ENCODE results near the gene SHB.

SHB gene

GRCh38 chr9:38068701-38069628 is at the start of gene SHB:
Gene SHB, minus strand, starts transcription at chr9:38069227. Its CDS starts 582 bp downstream, at chr9:38068645.
- peak; percentile 73 for DNase-seq (ENCODE audit: low read depth)

DNA sequence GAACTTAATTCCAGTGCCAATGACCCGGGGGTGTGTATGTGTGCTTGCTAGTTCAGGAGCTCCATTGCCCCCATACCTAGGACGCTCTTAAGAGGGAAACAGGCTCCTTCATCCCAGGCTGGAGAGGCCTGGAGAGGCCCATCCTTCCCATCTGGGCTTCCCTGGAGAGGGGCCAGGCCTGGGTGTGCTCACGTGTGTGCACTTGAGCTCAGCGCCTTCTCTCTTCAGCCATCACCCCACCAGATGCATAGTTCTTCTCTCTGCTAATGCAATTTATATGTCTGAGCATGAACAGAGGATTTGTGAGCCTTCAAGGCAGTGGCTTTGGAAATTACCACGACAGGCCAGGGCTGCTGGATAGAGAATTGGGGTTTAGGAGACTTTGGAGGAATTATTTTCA is 48.6 kb upstream of the SHB start:
- no peak for DNase-seq (ENCODE audit: low read depth)

GRCh38 chr9:38114905-38115304 is 45.9 kb upstream of the SHB start:
- DNase-seq (ENCODE audit: low read depth), result no peak

DNA sequence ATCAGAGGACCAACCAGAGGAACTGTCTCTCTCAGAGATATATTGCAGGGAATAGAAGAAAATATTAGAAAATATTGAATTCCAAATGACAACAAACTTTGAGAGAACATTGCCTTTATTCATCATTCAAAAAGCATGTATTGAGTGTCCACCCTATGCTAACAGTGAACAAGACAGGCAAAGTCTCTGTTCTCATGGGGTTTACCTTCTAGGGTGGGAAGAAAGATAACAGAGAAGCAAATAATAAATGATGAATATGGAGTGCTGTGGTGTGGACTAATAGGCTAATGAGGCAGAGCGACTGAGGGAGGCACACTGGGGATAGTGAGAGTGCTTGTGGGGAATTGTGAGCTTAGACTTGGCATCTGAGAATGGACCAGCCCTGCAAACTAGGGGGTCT is 43.4 kb upstream of the SHB start:
- DNase-seq (ENCODE audit: low read depth), result no peak

DNA sequence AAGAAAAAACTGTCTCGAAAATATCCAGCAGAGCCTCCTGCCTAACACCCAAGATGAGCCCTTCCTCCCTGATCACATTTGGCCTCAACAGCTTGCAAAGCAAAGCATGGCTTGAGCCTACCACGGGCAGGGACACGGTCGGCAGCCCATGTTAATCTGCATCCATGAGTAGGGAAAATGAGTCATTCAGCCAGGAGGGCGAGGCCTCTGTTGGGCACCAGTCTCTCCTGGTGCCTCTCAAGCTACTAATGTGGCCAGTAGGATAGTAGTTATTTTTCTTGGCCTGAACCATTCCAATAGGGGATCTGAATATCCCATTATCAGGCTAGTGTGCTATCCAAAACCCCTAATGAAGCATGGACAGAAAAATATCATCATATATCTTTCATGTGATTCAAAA is 43.0 kb upstream of the SHB start:
- DNase-seq (ENCODE audit: low read depth), result no peak

DNA sequence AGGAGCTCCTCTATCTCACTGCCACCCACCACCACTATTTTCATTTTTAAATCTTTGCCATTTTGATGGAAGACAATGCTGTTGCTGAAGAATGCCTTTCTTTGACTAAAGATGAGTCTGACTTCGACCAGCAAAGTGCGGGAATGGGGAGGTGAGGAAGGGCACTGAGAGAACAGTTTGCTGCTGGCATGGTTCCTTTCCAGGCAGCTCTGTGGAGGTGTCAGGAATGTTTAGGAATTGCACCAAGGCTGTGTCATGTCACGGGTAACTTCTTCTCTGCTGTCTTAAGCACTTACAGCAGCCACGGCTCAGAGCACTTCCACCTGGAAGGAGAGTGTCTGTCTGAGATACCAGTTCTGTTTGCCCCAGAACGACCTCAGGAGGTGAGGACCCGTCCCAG is 41.4 kb upstream of the SHB start:
- no peak for DNase-seq (ENCODE audit: low read depth)

DNA sequence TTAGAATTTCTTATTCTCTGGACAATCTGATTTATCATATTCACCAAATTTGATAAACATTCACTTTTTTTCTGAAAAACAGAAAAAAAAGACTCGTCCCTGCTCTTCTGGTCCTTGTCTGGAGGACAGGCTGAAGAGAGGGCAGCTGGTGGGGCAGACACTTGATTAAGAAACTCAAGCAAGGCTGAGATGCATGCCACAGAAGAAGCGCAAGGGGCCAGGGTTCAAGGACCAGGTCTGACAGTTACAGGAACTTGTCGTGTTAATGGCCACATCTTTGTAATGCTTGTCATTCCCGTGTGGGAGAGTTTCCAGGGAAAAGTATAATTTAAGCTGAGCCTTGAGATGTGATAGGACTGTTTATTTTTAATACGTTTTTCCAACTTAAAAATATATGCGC is 40.6 kb upstream of the SHB start:
- DNase-seq (ENCODE audit: low read depth), result no peak

DNA sequence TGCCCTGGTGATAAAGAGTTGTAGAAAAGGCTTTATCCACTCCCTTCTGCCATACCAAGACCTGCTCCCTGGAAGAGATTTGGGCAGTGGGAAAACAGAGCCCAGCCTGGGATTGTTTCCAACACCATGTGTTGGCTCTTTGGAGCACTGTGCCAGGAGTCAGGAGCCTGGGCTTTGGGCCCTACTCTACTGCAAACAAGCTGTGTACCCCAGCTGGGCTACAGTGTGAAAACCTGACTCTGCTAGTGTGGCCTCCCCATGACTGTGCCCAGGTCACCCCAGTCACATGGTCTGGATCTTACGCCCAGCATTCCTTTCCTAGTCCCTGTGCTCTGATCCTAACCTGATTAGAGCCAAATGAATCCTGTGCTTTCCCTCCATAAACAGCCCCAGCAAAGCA is 39.3 kb upstream of the SHB start:
- DNase-seq (ENCODE audit: low read depth), result no peak

DNA sequence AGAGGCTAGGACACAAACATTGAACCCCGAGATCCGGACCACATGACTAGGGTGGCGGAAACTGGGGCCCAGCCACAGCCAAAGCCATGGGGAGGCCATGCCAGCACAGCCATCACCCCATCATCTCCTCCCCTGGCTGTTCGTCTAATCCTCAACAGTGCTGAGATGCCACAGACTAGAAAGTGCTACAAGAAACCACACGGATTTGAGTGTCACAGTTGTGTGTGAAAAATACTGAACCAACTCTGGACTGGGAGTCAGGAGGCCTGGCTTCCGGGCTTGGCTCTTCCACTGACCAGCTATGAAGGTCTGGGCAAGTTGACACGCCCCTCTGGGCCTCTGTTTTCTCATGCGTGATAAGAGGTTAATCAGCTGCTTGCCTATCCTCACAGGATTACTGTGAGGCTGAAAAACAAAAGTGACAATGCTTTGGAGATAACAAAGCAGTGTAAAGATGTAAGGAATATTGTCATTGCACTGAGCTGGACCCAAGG is 38.8 kb upstream of the SHB start:
- no peak for DNase-seq (ENCODE audit: low read depth)

- DNase-seq (ENCODE audit: low read depth), result no peak
Measured at GRCh38 chr9:38107405-38107804, 38.4 kb upstream of the SHB start.

DNA sequence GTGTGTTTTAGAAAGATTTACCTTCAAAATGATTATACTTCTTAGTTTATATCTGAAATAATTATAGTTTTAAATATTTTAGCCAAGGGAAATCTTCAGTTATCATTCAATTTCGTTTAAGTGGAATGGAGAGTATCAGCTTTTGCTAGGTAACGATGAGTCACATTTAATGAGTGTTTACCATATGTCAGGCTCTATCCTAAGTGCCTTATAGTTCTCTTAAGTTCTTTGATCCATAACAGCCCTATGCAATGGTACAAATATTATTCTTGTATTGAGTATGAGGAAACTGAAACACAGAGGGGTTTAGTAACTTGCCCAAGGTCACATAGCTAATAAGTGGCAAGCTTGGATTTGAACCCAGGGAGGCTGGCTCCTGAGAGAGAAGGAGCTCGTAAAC is 37.5 kb upstream of the SHB start:
- DNase-seq (ENCODE audit: low read depth), result no peak

GRCh38 chr9:38103340-38103739 is 34.3 kb upstream of the SHB start:
- DNase-seq (ENCODE audit: low read depth), result no peak

DNA sequence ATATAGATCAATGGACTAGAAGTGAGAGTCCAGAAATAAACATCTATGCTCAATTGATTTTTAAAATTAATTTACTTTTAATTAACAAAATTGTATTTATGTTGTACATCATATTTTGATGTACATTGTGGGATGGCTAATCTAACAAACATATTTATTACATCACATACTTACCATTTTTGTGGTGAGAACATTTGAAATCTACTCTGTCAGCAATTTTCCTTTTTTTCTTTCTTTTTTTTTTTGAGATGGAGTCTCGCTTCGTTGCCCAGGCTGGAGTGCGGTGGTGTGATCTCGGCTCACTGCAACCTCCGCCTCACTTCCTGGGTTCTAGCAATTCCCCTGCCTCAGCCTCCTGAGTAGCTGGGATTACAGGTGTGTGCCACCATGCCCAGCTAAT is 32.4 kb upstream of the SHB start:
- DNase-seq (ENCODE audit: low read depth), result no peak

- DNase-seq (ENCODE audit: low read depth), result no peak
Measured at GRCh38 chr9:38096238-38096805, 27.3 kb upstream of the SHB start.

DNA sequence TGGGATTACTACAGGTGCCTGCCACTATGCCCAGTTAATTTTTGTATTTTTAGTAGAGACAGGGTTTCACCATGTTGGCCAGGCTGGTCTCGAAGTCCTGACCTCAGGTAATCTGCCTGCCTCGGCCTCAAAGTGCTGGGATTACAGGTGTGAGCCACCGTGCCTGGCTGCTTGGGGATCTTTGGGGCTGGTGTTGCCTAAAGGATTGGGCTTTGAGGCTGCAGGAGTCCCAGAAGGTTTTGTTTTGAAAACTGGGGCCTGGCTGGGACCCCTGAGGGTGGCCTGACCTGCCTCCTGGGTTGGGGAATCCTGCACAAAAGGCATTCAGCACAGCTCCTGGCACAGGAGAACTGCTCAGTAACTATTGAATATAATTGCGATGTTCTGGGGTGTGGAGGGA is 25.1 kb upstream of the SHB start:
- DNase-seq (ENCODE audit: low read depth), result no peak

DNA sequence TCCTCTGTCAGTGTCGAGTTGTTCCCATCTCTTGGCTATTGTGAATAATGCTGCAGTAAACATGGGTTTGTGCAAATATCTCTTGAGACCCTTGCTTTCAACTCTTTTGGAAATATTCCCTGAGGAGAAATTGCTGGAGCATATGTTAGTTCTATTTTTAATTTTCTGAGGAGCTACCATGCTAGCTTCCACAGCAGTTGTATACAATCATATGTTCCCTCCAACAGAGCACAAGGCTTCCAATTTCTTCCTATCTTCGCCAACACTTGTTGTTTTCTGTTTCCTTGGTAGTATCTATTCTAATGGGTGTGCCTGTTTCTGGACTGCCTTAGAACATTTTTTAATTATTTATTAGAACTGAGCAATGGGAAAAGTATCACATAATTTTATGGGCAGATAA is 23.6 kb upstream of the SHB start:
- no peak for DNase-seq (ENCODE audit: low read depth)

DNA sequence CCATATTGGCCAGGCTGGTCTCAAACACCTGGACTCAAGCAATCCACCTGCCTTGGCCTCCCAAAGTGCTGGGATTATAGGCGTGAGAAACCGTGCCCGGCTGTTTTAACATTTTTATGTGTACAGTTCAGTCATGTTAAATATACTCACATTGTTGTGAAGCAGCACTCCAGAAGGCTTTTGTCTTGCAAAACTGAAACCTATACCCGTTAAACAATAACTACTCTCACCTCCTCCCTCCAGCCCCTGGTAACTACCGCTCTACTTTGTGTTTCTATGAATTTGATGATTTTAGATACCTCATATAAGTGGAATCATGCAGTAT is 23.1 kb upstream of the SHB start:
- no peak for DNase-seq (ENCODE audit: low read depth)

DNA sequence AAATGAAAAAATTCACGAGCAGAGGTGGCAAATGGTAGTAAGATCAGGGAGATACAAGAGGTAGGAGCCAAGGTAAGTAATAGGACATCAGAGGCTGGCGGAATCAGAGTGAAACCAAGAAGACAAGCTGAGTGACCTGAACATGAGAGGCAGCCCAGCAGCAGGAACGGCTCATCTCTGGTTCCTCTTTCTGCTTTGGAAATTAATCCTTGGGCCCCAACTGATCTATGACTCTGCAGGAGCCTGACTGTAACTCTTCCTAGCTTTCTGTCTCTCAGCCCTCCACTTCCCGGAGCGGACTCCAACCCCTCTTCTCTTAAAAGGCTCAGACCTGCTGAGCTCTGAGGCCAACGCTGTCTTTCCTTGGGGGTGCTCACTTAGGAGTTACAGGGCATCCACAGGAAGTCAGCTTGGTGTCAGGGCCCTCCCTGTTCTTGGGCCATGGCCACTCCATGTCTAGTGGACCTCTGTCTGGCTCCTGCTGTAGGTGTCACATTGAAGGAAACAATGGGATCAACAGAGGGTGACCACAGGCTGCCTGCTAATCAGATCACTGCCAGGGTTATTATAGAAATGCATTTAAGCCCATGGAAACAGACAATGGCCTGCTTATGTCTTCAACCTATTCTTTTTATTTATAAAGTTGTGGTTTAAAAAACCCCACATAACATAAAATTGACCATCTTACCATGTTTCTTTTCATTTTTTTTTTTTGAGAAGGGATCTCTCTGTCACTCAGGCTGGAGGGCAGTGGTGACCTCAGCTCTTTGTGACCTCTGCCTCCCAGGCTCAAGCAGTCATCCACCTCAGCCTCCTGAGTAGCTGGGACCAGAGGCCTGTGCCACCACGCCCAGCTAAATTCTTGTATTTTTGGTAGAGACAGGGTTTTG is 22.5 kb upstream of the SHB start:
- no peak for DNase-seq (ENCODE audit: low read depth)

- DNase-seq (ENCODE audit: low read depth), result no peak
Measured at GRCh38 chr9:38090170-38090569, 21.1 kb upstream of the SHB start.

GRCh38 chr9:38089387-38090165 is 20.5 kb upstream of the SHB start:
- DNase-seq (ENCODE audit: low read depth), result no peak

DNA sequence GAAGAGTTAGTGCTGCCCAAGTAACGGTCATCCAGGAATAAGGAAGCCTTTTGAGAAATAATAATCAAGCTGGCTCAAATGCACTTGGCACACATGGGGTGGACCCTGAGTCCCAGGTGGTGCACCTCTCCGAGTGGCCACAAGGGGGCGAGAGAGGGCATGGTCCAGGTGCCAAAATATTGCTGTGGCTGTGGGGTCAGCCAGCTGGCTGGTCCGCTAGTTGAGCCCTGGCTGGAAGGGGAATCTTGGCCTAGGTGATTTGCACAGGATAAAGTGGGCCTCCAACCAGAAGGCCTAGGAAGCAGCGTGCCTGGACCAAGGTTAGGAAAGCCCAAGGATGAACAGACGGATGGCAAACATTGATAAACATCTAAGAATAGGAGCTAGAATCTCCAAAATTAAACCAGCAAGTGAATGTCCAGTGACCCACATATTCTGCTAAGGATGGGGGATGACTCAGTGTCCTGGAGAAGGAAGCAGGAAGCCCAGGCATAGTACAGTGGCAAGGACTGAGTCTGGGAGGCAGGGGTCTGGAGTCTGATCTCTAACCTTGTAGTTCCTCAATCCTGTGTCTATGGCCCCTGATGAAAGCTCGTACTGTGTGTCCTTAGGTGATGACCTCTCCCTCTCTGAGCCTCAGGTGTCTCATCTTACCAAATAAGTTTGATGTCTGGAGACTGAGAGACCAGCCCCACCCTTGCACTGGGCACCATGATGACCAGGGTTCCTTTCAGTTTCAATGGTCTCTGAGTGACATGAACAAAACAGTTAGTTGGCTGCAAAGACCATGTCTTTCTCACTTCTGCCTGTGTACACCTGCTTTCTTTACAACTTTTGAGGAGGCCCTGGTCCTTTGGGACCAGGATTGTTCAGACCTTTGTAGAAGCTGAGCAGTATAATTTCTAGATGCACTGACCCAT is 19.2 kb upstream of the SHB start:
- peak; percentile 71 for DNase-seq (ENCODE audit: low read depth)

Data from activated T-cell treated with anti-CD3 and anti-CD28 coated beads for 1 hour (primary cell).